Measurements from ENCODE around the gene SNX7.

Gene SNX7

GRCh38 chr1:98791498-98791897 lies 130.0 kb downstream of the SNX7 start:
- TF ChIP-seq ZFX (IDR thresholded peaks at IDR 0.05; ENCODE audit: borderline replicate concordance) (no peak), CTCF (IDR thresholded peaks at IDR 0.05) (no peak)
- H3K27ac ChIP-seq, result no peak overlapping the region

DNA sequence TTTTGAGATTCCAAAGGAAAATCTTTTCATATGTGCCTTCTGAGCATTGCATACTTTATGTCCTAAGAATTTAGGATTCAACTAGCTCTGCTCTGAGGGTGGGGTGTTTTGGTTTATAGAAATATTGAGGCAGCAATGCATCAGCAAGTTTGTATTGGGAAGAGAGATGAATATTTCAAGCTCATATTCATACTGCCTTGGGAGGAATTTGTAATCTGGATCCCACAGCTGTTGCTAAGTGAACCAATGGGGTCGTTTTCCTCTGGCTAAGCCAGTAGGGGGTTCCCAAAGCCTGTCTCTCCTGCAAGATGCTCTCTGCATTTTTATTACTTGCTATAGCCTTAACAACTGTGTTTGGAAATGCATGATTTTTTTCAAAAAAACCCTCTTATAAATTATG lies 130.6 kb downstream of the SNX7 start:
- H3K27ac ChIP-seq, result no peak overlapping the region
- TF ChIP-seq CTCF (IDR thresholded peaks at IDR 0.05) (no peak), ZFX (IDR thresholded peaks at IDR 0.05; ENCODE audit: borderline replicate concordance) (no peak)

- TF ChIP-seq ZFX (IDR thresholded peaks at IDR 0.05; ENCODE audit: borderline replicate concordance) (no peak), CTCF (IDR thresholded peaks at IDR 0.05) (no peak)
- no peak overlapping the region for H3K27ac ChIP-seq
These were observed 131.6 kb downstream of the SNX7 start for GRCh38 chr1:98793136-98793535.

DNA sequence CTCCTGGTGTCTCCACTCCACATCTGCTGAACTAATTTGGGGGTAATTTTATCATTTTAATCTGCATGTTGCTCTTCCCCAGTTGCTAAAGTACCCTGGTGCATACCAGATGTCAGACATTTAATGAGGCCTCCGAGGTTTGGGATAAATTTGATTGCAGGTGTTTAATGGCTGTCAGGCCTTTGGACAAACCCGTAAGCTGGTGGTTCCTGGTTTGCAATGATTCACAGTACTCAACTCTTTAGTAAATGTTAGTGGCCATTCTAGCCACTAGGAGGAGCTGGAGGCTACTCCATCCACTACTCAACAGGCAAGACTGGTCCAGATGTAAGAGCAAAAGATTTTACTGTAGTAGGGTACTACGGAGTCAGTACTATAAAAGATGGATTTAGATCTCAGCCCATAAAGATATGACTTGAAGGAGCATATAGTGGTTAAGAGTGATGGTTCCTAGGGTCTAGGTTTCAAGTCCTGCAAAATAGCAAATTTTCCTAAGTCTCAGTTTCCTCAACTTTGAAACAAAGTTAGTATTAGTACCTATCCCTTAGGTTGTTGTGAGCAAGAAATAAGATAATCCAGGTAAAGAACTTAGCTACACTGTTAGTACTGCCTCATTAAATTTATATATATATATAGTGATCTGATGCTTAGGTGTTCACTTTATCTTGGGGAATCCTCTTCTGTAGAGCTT lies 132.8 kb downstream of the SNX7 start:
- H3K27ac ChIP-seq, result no peak overlapping the region
- peak; percentile 90 for TF ChIP-seq CTCF (IDR thresholded peaks at IDR 0.05)
- no peak for TF ChIP-seq ZFX (IDR thresholded peaks at IDR 0.05; ENCODE audit: borderline replicate concordance)

DNA sequence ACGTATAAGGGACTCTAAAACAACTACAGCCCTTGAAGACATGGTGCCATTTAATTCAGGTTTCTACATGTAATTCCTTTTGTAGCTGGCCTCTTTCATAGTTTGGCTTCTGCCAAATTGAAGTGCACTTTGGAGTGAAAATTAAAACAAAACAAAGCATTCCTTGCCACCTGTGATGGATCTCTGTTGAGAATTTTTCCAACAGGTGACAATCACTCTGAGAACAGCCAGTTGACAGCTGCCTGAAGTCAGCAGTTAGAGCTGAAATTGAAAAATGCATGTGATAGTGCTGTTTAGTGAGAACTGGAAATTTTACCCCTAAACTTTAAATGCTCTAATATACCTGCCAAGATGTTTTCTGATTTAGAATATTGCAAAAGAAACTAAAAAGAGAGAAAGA lies 134.5 kb downstream of the SNX7 start:
- H3K27ac ChIP-seq, result no peak overlapping the region
- no peak for TF ChIP-seq ZFX (IDR thresholded peaks at IDR 0.05; ENCODE audit: borderline replicate concordance)
- TF ChIP-seq CTCF (IDR thresholded peaks at IDR 0.05), result no peak

- no peak for TF ChIP-seq CTCF (IDR thresholded peaks at IDR 0.05)
- no peak for TF ChIP-seq ZFX (IDR thresholded peaks at IDR 0.05; ENCODE audit: borderline replicate concordance)
- H3K27ac ChIP-seq, result no peak overlapping the region
These were observed 136.0 kb downstream of the SNX7 start for GRCh38 chr1:98797506-98797905.
